Adrenal gland (tissue), 12 donors: ENCODE results near the gene PP2D1. TPM values are rescaled to one million over a fixed set of nuclear protein-coding genes. Genes with fewer than 3 reads are reported as not detected.
A peak's percentile ranks its signal among the peaks of the same experiment; 100 is the strongest.
"Not testable (repeated sequence)": the region's sequence is repeated elsewhere in the genome, so short reads cannot be mapped to it uniquely, and the experiment has no call there.

Experiments used
- DNase-seq, 7 donors: peaks; one replicate each; pipeline ENCODE4 v3.0.0-alpha.2; 2019 to 2020
- H3K27ac ChIP-seq, 5 donors: fragments of 200-600 bp; sonication (generic) in 4 of 5; 1 replicate in 3 of 5; 2 replicates in 2 of 5; pipeline versions ENCODE4 v1.5.1 to v1.8.0; 2016 to 2020; ENCODE audit warnings: mild to moderate bottlenecking in 1 of 5
- H3K27me3 ChIP-seq: fragments of 200-600 bp; 2 replicates; pipeline ENCODE4 v1.8.0; 2021
- H3K36me3 ChIP-seq, 2 donors: fragments of 200-600 bp; replicated peaks in 1 of 2; 1 replicate in 1 of 2; 2 replicates in 1 of 2; pipeline versions ENCODE4 v1.5.1 to v1.8.0; 2018 to 2022
- H3K4me1 ChIP-seq, 2 donors: fragments of 200-600 bp; replicated peaks in 1 of 2; 1 replicate in 1 of 2; 2 replicates in 1 of 2; pipeline versions ENCODE4 v1.5.1 to v1.8.0; 2018 to 2021
- H3K4me3 ChIP-seq, 4 donors: fragments of 200-600 bp; sonication (generic) in 3 of 4; one replicate each; pipeline ENCODE4 v1.5.1; 2016 to 2018
- H3K9me3 ChIP-seq, 3 donors: fragments of 200-600 bp; sonication (generic) in 1 of 3; replicated peaks in 1 of 3; 1 replicate in 2 of 3; 2 replicates in 1 of 3; pipeline versions ENCODE4 v1.5.1 to v1.8.0; 2016 to 2021
- CTCF ChIP-seq, 6 experiments: fragments of 450-650 bp in 4 of 6; fragments of 200-600 bp in 2 of 6; sonication (generic) in 1 of 6; IDR thresholded peaks; 1 replicate in 5 of 6; 2 replicates in 1 of 6; pipeline versions ENCODE4 v1.5.1 to v1.8.0; 2016 to 2021; ENCODE audit warnings: antibody characterized with exemption in 6 of 6, mild to moderate bottlenecking in 2 of 6, moderate library complexity in 1 of 6
- POLR2A ChIP-seq, 2 donors: fragments of 450-650 bp; IDR thresholded peaks; one replicate each; pipeline ENCODE4 v1.6.1; 2017; ENCODE audit warnings: antibody characterized with exemption in 2 of 2, mild to moderate bottlenecking in 2 of 2, moderate library complexity in 1 of 2
- WGBS, 4 donors: extraction: QIAGEN DNeasy Blood & Tissue Kit in 2 of 4; methylation state at CpG; one replicate each; pipeline versions ENCODE4 v1.1.5 to v1.1.7; 2013 to 2017; 5-methylcytosine and 5-hydroxymethylcytosine counted together
- intact Hi-C, 2 donors: fragments of 100-400 bp; cut with DNase I; formaldehyde crosslinking; loops; one replicate each; pipeline versions ENCODE4 v1.14.1 to v1.15.0; 2022 to 2023
- polyA plus RNA-seq, 3 donors: library from polyadenylated mRNA; stranded (reverse); fragments of 200-250 nt in 2 of 3; fragments of 350-450 nt in 1 of 3; fragmentation: Illumina TruSeq in 1 of 3; extraction: RNeasy Lipid Tissue Mini Kit (QIAGEN cat#74804) in 1 of 3; gene quantifications; one replicate each; pipeline ENCODE4 v1.2.3, GENCODE V29; 2013 to 2014
- total RNA-seq, 9 donors: library from RNA; depleted of rRNA in 4 of 9; stranded (reverse); fragments of >200 nt in 4 of 9; fragments of 120-200 nt in 1 of 9; fragmentation: NEBNext Ultra II Directional in 1 of 9; extraction: Animal tissue kit (Norgen Biotek cat#: 25700) in 1 of 9; gene quantifications; one replicate each; pipeline versions ENCODE4 v1.1.0 to v1.2.4, GENCODE V29; 2013 to 2023
- donor health status: healthy with polysubstance abuse.
- donor health status: Bipolar disorder and iron deficiency.
- donor health status: DM: yes; HTN: yes; CAD: no.
- donor health status: DM: no; HTN: no; CAD: no.
- donor health status: DM: no; HTN: no; CAD: no.
- donor health status: DM: yes; HTN: yes; CAD: no.

Gene PP2D1
- total and polyA plus RNA-seq, 12 donors = not detected

- Histone ChIP-seq H3K4me1 (peaks cover 18 to 26% of the 10 kb centered on the region in 2 donors), H3K27ac (no peak overlapping the region), H3K9me3 (no peaks in the 10 kb centered on the region), H3K27me3 (no peaks in the 10 kb centered on the region), H3K4me3 (no peak overlapping the region), H3K36me3 (no peaks in the 10 kb centered on the region)
- TF ChIP-seq POLR2A (IDR thresholded peaks at IDR 0.05) (no peak), CTCF (IDR thresholded peaks at IDR 0.05) (no peak)
- WGBS, 4 donors = 92 to 96% (median 93%) methylated on average over 7 of the region's 7 CpGs
- intact Hi-C loops = loop anchor here (10.0 kb wide), 2 partner anchors 103 to 137 kb away; partner anchors contain the start of genes RAB5A (in 1 of the 2) and SGO1 (in 1 of the 2)
- no peak for DNase-seq
Observed at GRCh38 chr3:20047341-20047779, 35.3 kb upstream of the PP2D1 start.

- TF ChIP-seq POLR2A (IDR thresholded peaks at IDR 0.05) (no peak), CTCF (IDR thresholded peaks at IDR 0.05) (no peak)
- peaks cover 25 to 34% of the 10 kb centered on the region in 2 donors for H3K4me1 ChIP-seq
- 87 to 100% (median 100%) methylated on average over 1 of the region's 1 CpG for WGBS, 4 donors
- no peaks in the 10 kb centered on the region for H3K9me3 ChIP-seq
- no peak overlapping the region for H3K4me3 ChIP-seq
- no peaks in the 10 kb centered on the region for H3K27me3 ChIP-seq
- H3K27ac ChIP-seq = no peak overlapping the region
- H3K36me3 ChIP-seq = no peaks in the 10 kb centered on the region
- DNase-seq = no peak
- intact Hi-C loops = loop anchor here (10.0 kb wide), 2 partner anchors 102 to 138 kb away; partner anchors contain the start of genes RAB5A (in 1 of the 2) and SGO1 (in 1 of the 2)
Observed at GRCh38 chr3:20046556-20046955, 34.5 kb upstream of the PP2D1 start.

- intact Hi-C loops = loop anchor here (10.0 kb wide), 2 partner anchors 100 to 140 kb away; partner anchors contain the start of genes RAB5A (in 1 of the 2) and SGO1 (in 1 of the 2)
- not testable (repeated sequence) for H3K27me3 ChIP-seq, H3K9me3 ChIP-seq, H3K36me3 ChIP-seq, H3K4me3 ChIP-seq, DNase-seq, H3K27ac ChIP-seq
- 72 to 98% (median 95%) methylated on average over 3 of the region's 3 CpGs for WGBS, 4 donors
- H3K4me1 ChIP-seq = peaks cover 25 to 37% of the 10 kb centered on the region in 2 donors
Observed at GRCh38 chr3:20045141-20045540, 33.1 kb upstream of the PP2D1 start.

GRCh38 chr3:20043825-20044224 is 31.8 kb upstream of the PP2D1 start:
- intact Hi-C loops = loop anchor here (10.0 kb wide), 2 partner anchors 99 to 141 kb away; partner anchors contain the start of genes RAB5A (in 1 of the 2) and SGO1 (in 1 of the 2)
- 41 to 67% (median 53%) methylated on average over 4 of the region's 4 CpGs for WGBS, 4 donors

More at GRCh38 chr3:20043825-20044224, 31.8 kb upstream of the PP2D1 start:
- H3K4me3 ChIP-seq = peak overlapping the region in 1 of 4 donors; percentile 11
- no peak for DNase-seq
- peaks cover 31 to 38% of the 10 kb centered on the region in 2 donors for H3K4me1 ChIP-seq
- H3K9me3 ChIP-seq = no peaks in the 10 kb centered on the region
- H3K27ac ChIP-seq = peak overlapping the region; percentile 2 to 75 (median 66)
- no peaks in the 10 kb centered on the region for H3K27me3 ChIP-seq
- no peaks in the 10 kb centered on the region for H3K36me3 ChIP-seq
- TF ChIP-seq CTCF (IDR thresholded peaks at IDR 0.05) (no peak), POLR2A (IDR thresholded peaks at IDR 0.05) (no peak)
